ENCODE data around the gene FBL.

- TF ChIP-seq CTCF (IDR thresholded peaks at IDR 0.05) (no peak), POLR2A (IDR thresholded peaks at IDR 0.05) (no peak)
Observed at GRCh38 chr19:39826311-39826945, 19.8 kb downstream of the FBL start.
